ENCODE data around the gene SLC6A20.

- TF ChIP-seq CTCF (IDR thresholded peaks at IDR 0.05; ENCODE audit: low read length) (no peak), EZH2 (IDR thresholded peaks at IDR 0.05; ENCODE audit: borderline replicate concordance, low read length) (no peak)
Observed at GRCh38 chr3:45796902-45797637, 734 bp upstream of the SLC6A20 start.
